ENCODE results near the gene HES7. TPM values are rescaled to one million over a fixed set of nuclear protein-coding genes. Genes with fewer than 3 reads are reported as not detected.

HES7 gene
- total RNA-seq, 2 donors from 2014 or later, result 0.34 TPM; not detected in 1

DNA sequence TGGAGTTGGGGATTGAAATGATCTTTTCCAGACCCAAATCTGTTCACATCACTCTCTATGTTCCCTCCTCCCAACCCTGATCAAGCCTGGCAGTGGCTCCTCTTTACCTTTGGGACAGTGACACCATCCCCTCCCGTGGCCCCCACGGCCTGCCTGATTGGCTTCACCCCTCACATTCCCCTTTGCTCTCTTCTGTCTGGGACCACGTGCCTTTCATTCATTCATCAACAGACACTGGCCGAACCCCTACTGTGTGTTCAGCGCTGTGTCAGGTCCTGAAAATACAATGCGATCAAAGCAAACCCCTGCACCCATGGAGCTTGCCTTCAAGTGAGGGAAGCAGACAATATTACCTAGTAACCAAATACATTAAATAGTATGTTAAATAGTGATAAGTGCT lies 34.2 kb downstream of the HES7 start:
- Histone ChIP-seq H3K4me3 (no peak overlapping the region), H3K27ac (no peak overlapping the region), H3K9me3 (no peaks in the 10 kb centered on the region), H3K27me3 (replicated peaks; ENCODE audit: insufficient read depth) (no peaks in the 10 kb centered on the region), H3K4me1 (replicated peaks) (no peaks in the 10 kb centered on the region), H3K36me3 (no peaks in the 10 kb centered on the region)
- TF ChIP-seq CTCF (IDR thresholded peaks at IDR 0.05), result no peak
- no peak for TF ChIP-seq POLR2A (IDR thresholded peaks at IDR 0.05)
- no peak for TF ChIP-seq POLR2AphosphoS5 (IDR thresholded peaks at IDR 0.05)
- 70% methylated on average over 6 of the region's 6 CpGs for WGBS
- intact Hi-C loops (cut with DNase I), result no loop called here
- no peak for DNase-seq (ENCODE audit: low spot score)

- H3K27ac ChIP-seq, result no peak overlapping the region
- TF ChIP-seq CTCF (IDR thresholded peaks at IDR 0.05) (no peak), POLR2A (IDR thresholded peaks at IDR 0.05) (no peak), POLR2AphosphoS5 (IDR thresholded peaks at IDR 0.05) (no peak)
- intact Hi-C loops (cut with DNase I), result no loop called here
- DNase-seq (ENCODE audit: low spot score), result no peak
- no peak overlapping the region for H3K4me3 ChIP-seq
- no peaks in the 10 kb centered on the region for H3K9me3 ChIP-seq
- H3K27me3 ChIP-seq (replicated peaks; ENCODE audit: insufficient read depth), result no peaks in the 10 kb centered on the region
- 72% methylated on average over 5 of the region's 5 CpGs for WGBS
- H3K36me3 ChIP-seq, result no peaks in the 10 kb centered on the region
- H3K4me1 ChIP-seq (replicated peaks), result no peaks in the 10 kb centered on the region
These were observed 36.0 kb downstream of the HES7 start for GRCh38 chr17:8087952-8088230.

- DNase-seq (ENCODE audit: low spot score), result no peak
These were observed 36.6 kb downstream of the HES7 start, which contains the start of gene ALOX12B for GRCh38 chr17:8087075-8087951. TSS of gene ALOX12B (minus strand) at chr17:8087716. CDS start at chr17:8087442, 274 bp downstream.

GRCh38 chr17:8084250-8084649 lies 39.7 kb downstream of the HES7 start:
- TF ChIP-seq POLR2A (IDR thresholded peaks at IDR 0.05) (no peak), POLR2AphosphoS5 (IDR thresholded peaks at IDR 0.05) (no peak), CTCF (IDR thresholded peaks at IDR 0.05) (no peak)
- DNase-seq (ENCODE audit: low spot score), result no peak
- Histone ChIP-seq H3K4me1 (replicated peaks) (no peaks in the 10 kb centered on the region), H3K9me3 (no peaks in the 10 kb centered on the region), H3K27me3 (replicated peaks; ENCODE audit: insufficient read depth) (no peaks in the 10 kb centered on the region), H3K4me3 (no peak overlapping the region), H3K27ac (no peak overlapping the region), H3K36me3 (no peaks in the 10 kb centered on the region)
- 85% methylated on average over 6 of the region's 6 CpGs for WGBS
- intact Hi-C loops (cut with DNase I), result no loop called here

More at GRCh38 chr17:8087075-8087951, 36.6 kb downstream of the HES7 start, which contains the start of gene ALOX12B:
- Histone ChIP-seq H3K27me3 (replicated peaks; ENCODE audit: insufficient read depth) (no peaks in the 10 kb centered on the region), H3K9me3 (no peaks in the 10 kb centered on the region), H3K4me3 (no peak within 1 kb of the TSS), H3K4me1 (replicated peaks) (no peaks in the 10 kb centered on the region), H3K36me3 (no peaks in the 10 kb centered on the region), H3K27ac (no peak within 1 kb of the TSS)
- 63% methylated on average over 20 of the region's 20 CpGs for WGBS
- intact Hi-C loops (cut with DNase I), result no loop called here
- TF ChIP-seq POLR2A (IDR thresholded peaks at IDR 0.05) (no peak), POLR2AphosphoS5 (IDR thresholded peaks at IDR 0.05) (no peak), CTCF (IDR thresholded peaks at IDR 0.05) (no peak)

GRCh38 chr17:8082292-8082691 lies 41.6 kb downstream of the HES7 start:
- no peak for DNase-seq (ENCODE audit: low spot score)
- H3K27ac ChIP-seq, result no peak overlapping the region
- no peaks in the 10 kb centered on the region for H3K27me3 ChIP-seq (replicated peaks; ENCODE audit: insufficient read depth)
- TF ChIP-seq POLR2A (IDR thresholded peaks at IDR 0.05), result no peak
- TF ChIP-seq CTCF (IDR thresholded peaks at IDR 0.05), result no peak
- TF ChIP-seq POLR2AphosphoS5 (IDR thresholded peaks at IDR 0.05), result no peak
- H3K36me3 ChIP-seq, result no peaks in the 10 kb centered on the region
- 77% methylated on average over 10 of the region's 10 CpGs for WGBS
- H3K9me3 ChIP-seq, result no peaks in the 10 kb centered on the region
- no peak overlapping the region for H3K4me3 ChIP-seq
- no peaks in the 10 kb centered on the region for H3K4me1 ChIP-seq (replicated peaks)
- intact Hi-C loops (cut with DNase I), result no loop called here
